Activated CD8-positive, alpha-beta T cell treated with anti-CD3 and anti-CD28 coated beads for 36 hours (primary cell): Measurements from ENCODE around the gene DOK6. TPM values are rescaled to one million over a fixed set of nuclear protein-coding genes. Genes with fewer than 3 reads are reported as not detected.

Source experiments
- ATAC-seq: fragments of 200-7000 bp; cut with Tn5 transposase; one replicate; pipeline ENCODE4 v1.10.0; 2021; ENCODE audit warnings: mild to moderate bottlenecking, moderate library complexity
- CTCF ChIA-PET: fragments of 350-600 bp; sonication (Branson Sonifier 250); formaldehyde crosslinking; loops from one replicate; lab custom pipeline; 2021; ENCODE audit warnings: antibody characterized with exemption; lab: Charles Lee
- POLR2A ChIA-PET: fragments of 350-600 bp; sonication (Branson Sonifier 250); formaldehyde crosslinking; loops from one replicate; lab custom pipeline; 2021; ENCODE audit warnings: antibody characterized with exemption; lab: Charles Lee
- DNase-seq: peaks from one replicate; pipeline ENCODE4 v3.0.0-alpha.2; 2020
- H3K27ac Mint-ChIP-seq: one replicate; pipeline ENCODE4 v1.8.0; 2021; ENCODE audit warnings: mild to moderate bottlenecking, mixed read lengths
- H3K27me3 Mint-ChIP-seq: one replicate; pipeline ENCODE4 v1.8.0; 2021; ENCODE audit warnings: mixed read lengths
- H3K36me3 Mint-ChIP-seq: one replicate; pipeline ENCODE4 v1.8.0; 2021; ENCODE audit warnings: low read depth, mixed read lengths
- H3K4me1 Mint-ChIP-seq: one replicate; pipeline ENCODE4 v1.8.0; 2021; ENCODE audit warnings: low read depth, mixed read lengths
- H3K4me3 Mint-ChIP-seq: one replicate; pipeline ENCODE4 v1.8.0; 2021; ENCODE audit warnings: mild to moderate bottlenecking, moderate library complexity, mixed read lengths
- H3K9me3 Mint-ChIP-seq: one replicate; pipeline ENCODE4 v1.8.0; 2021; ENCODE audit warnings: mixed read lengths
- CTCF ChIP-seq: fragments of 200-600 bp; IDR thresholded peaks from one replicate; pipeline ENCODE4 v1.8.0; 2022; ENCODE audit warnings: antibody characterized with exemption, mild to moderate bottlenecking
- intact Hi-C: fragments of 100-400 bp; cut with micrococcal nuclease; formaldehyde crosslinking; loops from one replicate; pipeline ENCODE4 v1.10.0; 2022
- total RNA-seq, 2 experiments: library from RNA; stranded (reverse); gene quantifications; one replicate each; pipeline ENCODE4 v1.2.3, GENCODE V29; 2021

The DOK6 gene
- total RNA-seq, 2 experiments from 2014 or later = not detected

GRCh38 chr18:69492861-69493260 lies 92.2 kb downstream of the DOK6 start:
- DNase-seq (no peak), ATAC-seq (no peak)
- CTCF ChIA-PET = interaction anchor here (1.1 kb wide), 1 partner anchor 17 kb away, joined by 3 read pairs; no protein-coding TSS in a partner anchor
- Mint-ChIP-seq H3K36me3 (no peaks in the 10 kb centered on the region), H3K27me3 (peaks cover 3% of the 10 kb centered on the region), H3K27ac (no peak overlapping the region), H3K4me3 (no peak overlapping the region), H3K9me3 (no peaks in the 10 kb centered on the region), H3K4me1 (no peaks in the 10 kb centered on the region)
- POLR2A ChIA-PET = no interaction called here
- TF ChIP-seq CTCF = no peak
- intact Hi-C loops = no loop called here

GRCh38 chr18:69494841-69495240 lies 94.2 kb downstream of the DOK6 start:
- Mint-ChIP-seq H3K9me3 (no peaks in the 10 kb centered on the region), H3K27me3 (peaks cover 3% of the 10 kb centered on the region), H3K4me3 (no peak overlapping the region), H3K36me3 (no peaks in the 10 kb centered on the region), H3K27ac (no peak overlapping the region), H3K4me1 (no peaks in the 10 kb centered on the region)
- ChIA-PET CTCF (no interaction called here), POLR2A (no interaction called here)
- ATAC-seq (no peak), DNase-seq (no peak)
- intact Hi-C loops = no loop called here
- TF ChIP-seq CTCF = no peak

- intact Hi-C loops = no loop called here
- H3K27ac Mint-ChIP-seq = no peak overlapping the region
- TF ChIP-seq CTCF = no peak
- H3K4me3 Mint-ChIP-seq = no peak overlapping the region
- no peaks in the 10 kb centered on the region for H3K9me3 Mint-ChIP-seq
- ChIA-PET POLR2A (no interaction called here), CTCF (no interaction called here)
- peaks cover 3% of the 10 kb centered on the region for H3K27me3 Mint-ChIP-seq
- no peak for DNase-seq
- H3K36me3 Mint-ChIP-seq = no peaks in the 10 kb centered on the region
- no peak for ATAC-seq
- H3K4me1 Mint-ChIP-seq = no peaks in the 10 kb centered on the region
Observed at GRCh38 chr18:69495338-69495737, 94.7 kb downstream of the DOK6 start.

GRCh38 chr18:69495841-69496533 lies 95.3 kb downstream of the DOK6 start:
- no peaks in the 10 kb centered on the region for H3K4me1 Mint-ChIP-seq
- no peak overlapping the region for H3K27ac Mint-ChIP-seq
- H3K9me3 Mint-ChIP-seq = no peaks in the 10 kb centered on the region
- H3K4me3 Mint-ChIP-seq = no peak overlapping the region
- no peaks in the 10 kb centered on the region for H3K36me3 Mint-ChIP-seq
- ChIA-PET POLR2A (no interaction called here), CTCF (no interaction called here)
- H3K27me3 Mint-ChIP-seq = peaks cover 3% of the 10 kb centered on the region
- intact Hi-C loops = no loop called here
- no peak for ATAC-seq
- no peak for DNase-seq
- no peak for TF ChIP-seq CTCF

- TF ChIP-seq CTCF = no peak
- ChIA-PET CTCF (no interaction called here), POLR2A (no interaction called here)
- H3K4me3 Mint-ChIP-seq = no peak overlapping the region
- no peaks in the 10 kb centered on the region for H3K4me1 Mint-ChIP-seq
- H3K9me3 Mint-ChIP-seq = no peaks in the 10 kb centered on the region
- DNase-seq = no peak
- no peak for ATAC-seq
- intact Hi-C loops = no loop called here
- H3K27ac Mint-ChIP-seq = no peak overlapping the region
- H3K36me3 Mint-ChIP-seq = no peaks in the 10 kb centered on the region
- H3K27me3 Mint-ChIP-seq = peaks cover 2% of the 10 kb centered on the region
Observed at GRCh38 chr18:69518989-69519388, 118.3 kb downstream of the DOK6 start.
